Activated T-cell treated with anti-CD3 and anti-CD28 coated beads, Interleukin-2, amount 50 U/mL, for 24 hours (primary cell): ENCODE measurements around the gene ENG.
"Not testable (repeated sequence)": the region's sequence is repeated elsewhere in the genome, so short reads cannot be mapped to it uniquely, and the experiment has no call there.

ENCODE experiments used
- DNase-seq: peaks from one replicate; pipeline ENCODE4 v3.0.0-alpha.2; 2020
- H3K27ac Mint-ChIP-seq: 2 replicates; pipeline ENCODE4 v1.8.0; 2020; ENCODE audit warnings: mild to moderate bottlenecking, mixed read lengths
- H3K27me3 Mint-ChIP-seq: 2 replicates; pipeline ENCODE4 v1.8.0; 2020; ENCODE audit warnings: mixed read lengths
- H3K36me3 Mint-ChIP-seq: 2 replicates; pipeline ENCODE4 v1.8.0; 2020; ENCODE audit warnings: low read depth, mixed read lengths
- H3K4me1 Mint-ChIP-seq: 2 replicates; pipeline ENCODE4 v1.8.0; 2020; ENCODE audit warnings: low read depth, mixed read lengths
- H3K4me3 Mint-ChIP-seq: 2 replicates; pipeline ENCODE4 v1.8.0; 2020; ENCODE audit warnings: mild to moderate bottlenecking, moderate library complexity, mixed read lengths
- H3K9me3 Mint-ChIP-seq: 2 replicates; pipeline ENCODE4 v1.8.0; 2020; ENCODE audit warnings: mixed read lengths

Gene ENG

DNA sequence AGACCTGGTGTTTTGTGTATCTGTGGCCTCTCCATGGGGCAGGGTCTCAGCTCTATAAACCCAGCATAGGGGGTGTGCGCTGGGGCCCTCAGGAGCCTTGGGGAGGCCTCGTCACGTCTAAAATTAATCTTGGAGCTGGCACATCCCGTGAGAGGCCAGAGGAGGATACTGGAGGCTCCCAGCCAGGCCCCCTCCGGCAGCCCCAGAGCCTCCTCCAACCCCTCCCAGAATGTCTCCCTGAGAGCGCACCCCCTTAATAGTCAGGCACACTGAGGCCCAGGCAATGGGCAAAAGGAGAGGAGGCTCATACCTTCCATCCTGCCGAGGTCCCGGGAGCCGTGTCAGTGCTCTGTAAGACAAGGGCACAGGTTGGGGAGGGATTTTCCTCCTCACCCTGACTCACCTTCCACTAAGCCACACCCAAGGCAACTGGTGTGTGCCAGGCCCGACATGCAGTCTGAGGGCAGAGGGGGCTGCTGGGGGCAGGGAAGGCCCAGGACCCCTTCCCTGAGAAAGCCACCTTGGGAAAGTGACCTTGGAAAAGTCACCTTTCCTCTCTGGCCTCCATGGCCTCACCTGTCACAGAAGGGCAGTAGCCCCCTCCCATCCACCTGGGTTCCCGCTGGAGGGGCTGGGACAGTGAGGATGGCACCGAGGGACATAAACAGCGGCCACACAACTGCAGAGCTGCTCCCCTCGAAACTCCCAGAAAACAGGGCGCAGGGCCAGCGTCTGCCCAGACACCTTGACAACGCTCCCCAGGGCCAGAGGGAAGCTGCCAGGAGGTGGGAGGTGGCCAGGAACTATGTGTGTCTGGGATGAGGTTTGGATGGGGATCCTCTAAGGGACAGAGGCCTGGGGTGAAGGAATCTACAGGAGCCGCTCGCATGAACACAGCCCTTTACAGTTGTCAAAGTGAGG is 20.1 kb upstream of the ENG start:
- Mint-ChIP-seq H3K9me3 (no peaks in the 10 kb centered on the region), H3K27me3 (peaks cover 6% of the 10 kb centered on the region), H3K4me1 (peaks cover 10% of the 10 kb centered on the region), H3K27ac (no peak overlapping the region), H3K4me3 (no peak overlapping the region), H3K36me3 (no peaks in the 10 kb centered on the region)
- no peak for DNase-seq

DNA sequence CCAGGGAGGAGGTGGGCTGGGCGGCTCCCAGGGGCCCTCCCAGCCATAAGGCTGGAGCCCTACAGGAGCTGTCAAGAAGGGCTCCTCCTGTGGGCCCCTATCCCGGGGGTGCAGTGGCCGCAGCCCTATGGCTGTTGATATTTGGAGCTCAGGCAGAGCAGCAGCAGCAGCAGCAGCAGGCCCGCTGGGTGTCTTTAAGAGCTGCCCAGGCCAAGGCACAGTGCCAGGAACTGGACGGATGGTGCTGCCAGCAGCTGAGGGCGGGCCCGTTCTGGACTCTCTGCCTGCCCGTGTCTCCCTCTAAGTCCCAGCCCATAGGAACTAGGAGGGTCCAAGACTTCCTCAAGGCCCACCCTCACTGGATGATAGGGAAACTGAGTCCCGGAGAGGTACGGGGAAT is 19.4 kb upstream of the ENG start:
- Mint-ChIP-seq H3K27me3 (peaks cover 6% of the 10 kb centered on the region), H3K27ac (no peak overlapping the region), H3K4me1 (peaks cover 10% of the 10 kb centered on the region), H3K4me3 (no peak overlapping the region), H3K36me3 (no peaks in the 10 kb centered on the region), H3K9me3 (no peaks in the 10 kb centered on the region)
- DNase-seq, result no peak

DNA sequence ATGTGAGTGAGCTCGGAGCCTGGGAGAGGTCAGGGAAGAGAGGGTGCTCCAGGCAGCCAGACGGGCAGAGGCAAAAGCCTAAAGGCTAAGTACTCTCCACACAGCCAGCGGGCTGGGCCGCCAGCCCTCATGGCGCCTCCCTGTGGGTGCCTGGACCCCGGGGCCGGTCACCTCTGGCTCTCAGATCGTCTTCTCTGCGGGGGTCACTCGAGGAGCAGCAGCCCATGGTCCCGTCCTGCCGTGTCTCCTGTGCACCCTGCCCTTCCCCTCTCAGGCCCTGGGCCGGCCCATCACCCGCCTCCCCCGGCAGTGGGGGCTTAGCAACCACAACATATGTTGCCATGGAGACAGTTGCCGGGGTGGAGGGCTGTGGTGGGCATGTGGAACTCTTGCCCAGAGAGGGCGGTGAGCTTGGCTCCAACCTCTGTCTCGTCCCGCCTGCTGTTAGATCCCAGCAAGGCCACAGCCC is 18.8 kb upstream of the ENG start:
- Mint-ChIP-seq H3K9me3 (no peaks in the 10 kb centered on the region), H3K4me1 (peaks cover 6% of the 10 kb centered on the region)

DNA sequence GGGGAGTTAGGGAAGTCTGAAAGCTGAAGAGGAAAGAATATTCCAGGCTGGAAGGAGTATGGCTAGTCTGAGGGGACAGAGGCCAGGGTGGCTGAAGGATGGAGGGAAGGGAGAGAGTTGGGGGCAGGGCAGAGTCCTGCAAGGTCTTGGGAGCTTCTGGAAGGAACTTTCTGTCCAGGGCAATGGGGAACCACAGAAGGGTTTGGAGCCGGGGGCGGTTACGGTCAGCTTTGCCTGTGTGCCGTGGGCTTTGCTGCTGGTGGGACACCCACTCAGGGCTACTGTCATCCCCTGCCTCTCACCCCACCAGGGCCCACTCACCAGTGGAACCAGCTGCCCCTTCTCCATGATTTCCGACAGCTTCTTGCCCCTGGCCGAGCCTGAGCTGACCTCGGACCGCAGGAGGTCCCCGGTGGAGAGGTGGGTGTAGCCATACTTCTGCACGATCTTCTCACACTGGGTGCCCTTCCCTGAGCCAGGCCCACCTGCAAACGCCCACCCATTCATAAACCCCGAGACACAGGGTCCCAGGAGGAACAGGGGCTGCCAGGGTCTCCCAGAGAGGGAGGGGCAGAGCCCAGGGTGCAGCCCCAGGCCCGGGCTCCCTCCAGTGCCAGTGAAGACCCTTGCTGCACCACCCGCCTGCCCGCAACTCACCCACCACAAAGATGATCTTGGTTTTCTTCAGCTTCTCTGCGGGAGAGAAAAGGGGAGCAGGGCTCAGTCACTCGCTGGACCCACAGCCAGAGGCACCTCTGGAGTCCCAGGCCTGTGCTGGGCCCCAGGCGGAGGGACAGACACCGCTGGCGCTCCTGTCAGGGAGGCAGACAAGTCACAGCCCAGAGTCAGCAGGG is 18.1 kb upstream of the ENG start:
- Mint-ChIP-seq H3K4me3 (no peak overlapping the region), H3K9me3 (no peaks in the 10 kb centered on the region)

More for the DNA sequence above, 18.8 kb upstream of the ENG start:
- Mint-ChIP-seq H3K36me3 (no peaks in the 10 kb centered on the region), H3K4me3 (no peak overlapping the region), H3K27me3 (peaks cover 6% of the 10 kb centered on the region), H3K27ac (no peak overlapping the region)
- DNase-seq, result no peak

DNA sequence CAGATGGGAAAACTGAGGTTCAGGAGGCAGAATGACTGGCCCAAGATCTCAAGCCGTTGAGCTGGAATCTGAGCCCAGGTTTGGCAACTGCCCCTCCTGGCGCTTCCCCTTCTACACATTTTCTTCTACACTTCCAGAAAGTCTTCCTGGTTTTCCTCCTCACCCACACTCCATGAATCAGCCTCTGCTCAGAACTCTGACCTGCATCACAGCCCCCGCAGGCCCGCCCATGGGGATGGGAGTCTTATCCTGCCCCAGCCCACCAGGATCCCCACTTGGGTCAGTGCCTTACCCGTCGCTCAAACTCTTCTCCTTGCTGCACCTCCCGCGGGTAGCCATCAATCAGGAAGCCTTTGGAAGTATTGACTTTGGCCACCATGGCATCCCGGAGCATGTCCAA is 17.1 kb upstream of the ENG start:
- Mint-ChIP-seq H3K9me3 (no peaks in the 10 kb centered on the region), H3K4me3 (no peak overlapping the region), H3K4me1 (no peaks in the 10 kb centered on the region), H3K27ac (no peak overlapping the region), H3K36me3 (no peaks in the 10 kb centered on the region), H3K27me3 (no peaks in the 10 kb centered on the region)
- no peak for DNase-seq

More for the DNA sequence above, 18.1 kb upstream of the ENG start:
- no peaks in the 10 kb centered on the region for H3K36me3 Mint-ChIP-seq
- H3K4me1 Mint-ChIP-seq, result peaks cover 3% of the 10 kb centered on the region
- no peak overlapping the region for H3K27ac Mint-ChIP-seq
- no peak for DNase-seq
- peaks cover 3% of the 10 kb centered on the region for H3K27me3 Mint-ChIP-seq

DNA sequence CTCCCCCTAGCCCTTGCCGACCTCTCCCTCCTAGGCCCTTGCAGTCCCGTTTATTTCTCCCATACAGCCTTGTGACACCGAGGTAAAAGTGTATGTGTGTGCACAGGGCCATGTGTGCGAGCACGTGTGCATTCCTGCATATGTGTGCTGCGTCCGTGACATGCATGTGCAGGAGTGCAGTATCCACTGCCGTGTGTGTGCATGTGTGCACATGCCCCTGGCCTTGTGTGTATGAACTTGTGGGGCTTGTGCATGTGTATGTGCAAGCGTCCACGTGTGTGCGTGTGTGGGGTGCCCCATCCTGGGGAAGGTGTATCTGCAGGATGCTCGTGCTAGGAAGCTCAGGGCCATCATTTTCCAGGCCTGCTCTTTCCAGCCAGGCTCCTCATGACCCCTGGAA is 16.4 kb upstream of the ENG start:
- Mint-ChIP-seq H3K4me3 (no peak overlapping the region), H3K4me1 (peaks cover 3% of the 10 kb centered on the region), H3K27me3 (no peaks in the 10 kb centered on the region), H3K27ac (no peak overlapping the region), H3K36me3 (no peaks in the 10 kb centered on the region), H3K9me3 (no peaks in the 10 kb centered on the region)
- DNase-seq, result no peak

DNA sequence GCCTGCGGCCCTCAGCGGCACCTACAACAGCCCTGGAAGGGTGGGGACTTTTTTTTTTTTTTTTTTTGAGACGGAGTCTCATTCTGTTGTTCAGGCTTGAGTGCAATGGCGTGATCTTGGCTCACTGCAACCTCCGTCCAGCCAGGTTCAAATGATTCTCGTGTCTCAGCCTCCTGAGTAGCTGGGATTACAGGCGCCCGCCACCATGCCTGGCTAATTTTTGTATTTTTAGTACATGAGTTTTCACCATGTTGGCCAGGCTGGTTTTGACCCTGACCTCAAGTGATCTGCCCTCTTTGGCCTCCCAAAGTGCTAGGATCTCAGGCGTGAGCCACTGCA is 15.7 kb upstream of the ENG start:
- H3K9me3 Mint-ChIP-seq, H3K4me3 Mint-ChIP-seq, H3K36me3 Mint-ChIP-seq, H3K27ac Mint-ChIP-seq, H3K27me3 Mint-ChIP-seq, DNase-seq: not testable (repeated sequence)
- peaks cover 11% of the 10 kb centered on the region for H3K4me1 Mint-ChIP-seq

DNA sequence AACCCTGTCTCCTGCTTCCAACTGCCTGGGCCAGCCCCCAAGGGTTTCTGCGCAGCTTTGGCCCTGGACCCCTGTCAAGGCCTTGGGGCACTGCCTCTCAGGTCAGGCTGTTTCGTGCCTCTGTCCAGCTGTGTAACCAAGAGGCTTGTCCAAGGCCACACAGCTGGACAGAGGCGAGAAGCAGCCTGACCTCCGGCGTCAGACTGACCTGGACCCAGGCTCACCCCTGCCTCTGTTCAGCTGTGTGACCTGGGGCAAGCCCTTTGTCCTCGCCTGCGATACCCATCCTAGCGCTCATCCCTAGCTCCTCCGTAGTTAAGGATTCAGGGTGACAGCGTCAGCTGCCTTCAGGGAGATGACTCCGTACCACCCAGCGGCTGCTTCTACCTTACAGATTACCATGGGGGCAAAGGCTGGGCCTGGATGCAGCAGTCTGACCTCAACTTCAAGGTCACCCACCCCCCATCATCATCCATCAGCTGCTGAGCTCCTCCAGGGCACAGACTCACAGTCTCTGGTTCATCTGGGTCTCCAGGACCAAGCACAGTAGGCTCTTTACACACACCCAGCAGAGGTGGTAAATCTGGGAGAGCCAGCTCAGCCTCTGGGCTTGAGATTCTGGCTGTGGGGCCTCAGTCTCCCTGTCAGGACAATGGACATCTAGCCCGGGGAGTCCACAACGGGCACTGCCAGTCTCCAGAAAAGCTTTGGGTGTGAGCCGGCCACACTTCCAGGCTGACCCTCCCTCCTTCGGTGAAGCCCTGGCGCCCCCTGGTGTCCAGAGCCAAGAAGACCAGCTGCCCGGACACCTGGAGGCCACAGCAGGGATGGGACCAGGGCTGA is 15.1 kb upstream of the ENG start:
- Mint-ChIP-seq H3K27me3 (no peaks in the 10 kb centered on the region), H3K4me1 (peaks cover 17% of the 10 kb centered on the region), H3K36me3 (no peaks in the 10 kb centered on the region), H3K9me3 (no peaks in the 10 kb centered on the region), H3K4me3 (no peak overlapping the region), H3K27ac (no peak overlapping the region)
- peak; percentile 90 for DNase-seq

DNA sequence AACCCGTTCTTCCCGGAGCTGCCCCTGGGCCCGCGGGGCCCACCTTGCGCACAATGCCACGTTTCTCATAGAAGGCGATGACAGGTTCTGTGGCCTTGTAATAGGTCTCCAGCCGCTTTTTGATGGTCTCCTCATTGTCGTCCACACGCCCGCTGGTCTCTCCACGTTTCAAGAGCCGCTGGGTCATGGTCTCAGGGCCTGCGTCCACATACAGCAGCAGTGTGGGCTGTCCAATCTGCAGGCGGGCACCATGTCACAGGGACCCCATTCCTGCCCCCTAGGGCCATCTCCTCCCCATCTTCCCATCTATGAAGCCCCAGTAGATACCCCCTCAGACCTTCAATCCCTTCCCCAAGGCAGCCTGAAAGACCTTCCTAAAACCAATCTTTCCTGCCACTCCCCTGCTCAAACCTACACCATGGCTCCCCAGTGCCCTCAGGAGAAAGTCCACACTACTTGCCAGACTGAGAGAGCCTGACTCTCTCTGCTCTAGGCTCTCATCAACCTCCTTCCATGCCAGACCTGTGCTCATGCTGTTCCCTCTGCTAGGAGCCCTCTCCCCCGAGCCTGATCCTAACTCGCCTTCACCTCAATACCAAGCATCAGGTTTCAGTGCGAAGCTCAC is 13.9 kb upstream of the ENG start:
- no peaks in the 10 kb centered on the region for H3K36me3 Mint-ChIP-seq
- no peak for DNase-seq
- H3K4me1 Mint-ChIP-seq, result peaks cover 17% of the 10 kb centered on the region
- H3K9me3 Mint-ChIP-seq, result no peaks in the 10 kb centered on the region
- H3K4me3 Mint-ChIP-seq, result no peak overlapping the region
- H3K27me3 Mint-ChIP-seq, result no peaks in the 10 kb centered on the region
- no peak overlapping the region for H3K27ac Mint-ChIP-seq

DNA sequence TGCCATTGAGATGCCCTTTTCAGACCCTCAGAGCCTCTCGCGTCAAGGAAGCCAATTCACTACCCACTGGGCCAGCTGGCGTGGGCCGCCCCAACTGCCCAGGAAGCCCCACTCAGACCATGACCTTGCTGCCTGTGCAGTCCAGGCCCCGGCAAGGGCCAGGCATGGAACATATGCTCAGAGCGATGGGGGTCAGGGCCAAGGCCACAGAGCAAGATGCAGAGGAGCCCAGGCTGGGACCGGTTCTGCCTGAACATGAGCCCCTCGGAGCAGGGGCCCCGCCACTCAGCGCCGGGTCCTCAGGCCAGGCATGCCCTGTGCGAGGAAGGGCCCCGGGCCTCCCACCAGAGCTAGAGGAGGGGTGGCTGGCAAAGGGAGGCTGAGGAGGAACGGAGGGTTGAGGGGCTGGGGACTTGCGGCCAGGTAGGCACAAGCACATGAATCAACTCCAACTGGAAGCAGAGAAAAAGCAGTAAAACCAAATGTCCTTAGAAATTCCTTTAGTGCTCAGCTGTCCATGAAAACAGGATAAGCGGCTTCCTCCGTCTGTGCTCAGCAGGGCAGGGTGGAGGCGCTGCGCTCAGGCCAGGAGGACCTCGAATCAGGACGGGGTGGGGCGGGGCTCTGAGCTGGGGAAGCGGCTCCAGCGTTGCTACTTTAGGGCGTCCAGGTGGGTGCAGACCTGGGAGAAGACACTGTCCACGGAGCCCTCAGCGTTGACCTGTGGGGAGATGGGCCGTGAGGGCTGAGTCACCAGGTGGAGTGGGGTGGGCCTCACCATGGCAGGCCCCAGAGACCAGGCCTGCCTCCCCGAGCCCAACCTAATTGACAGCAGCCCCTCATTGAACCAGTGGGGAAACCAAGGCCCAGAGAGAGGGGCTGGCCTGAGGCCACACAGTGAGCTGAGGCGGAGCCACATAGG is 13.2 kb upstream of the ENG start:
- no peak overlapping the region for H3K4me3 Mint-ChIP-seq
- H3K4me1 Mint-ChIP-seq, result peaks cover 23% of the 10 kb centered on the region
- H3K27me3 Mint-ChIP-seq, result no peaks in the 10 kb centered on the region
- H3K27ac Mint-ChIP-seq, result no peak overlapping the region
- H3K9me3 Mint-ChIP-seq, result no peaks in the 10 kb centered on the region
- no peak for DNase-seq
- no peaks in the 10 kb centered on the region for H3K36me3 Mint-ChIP-seq

DNA sequence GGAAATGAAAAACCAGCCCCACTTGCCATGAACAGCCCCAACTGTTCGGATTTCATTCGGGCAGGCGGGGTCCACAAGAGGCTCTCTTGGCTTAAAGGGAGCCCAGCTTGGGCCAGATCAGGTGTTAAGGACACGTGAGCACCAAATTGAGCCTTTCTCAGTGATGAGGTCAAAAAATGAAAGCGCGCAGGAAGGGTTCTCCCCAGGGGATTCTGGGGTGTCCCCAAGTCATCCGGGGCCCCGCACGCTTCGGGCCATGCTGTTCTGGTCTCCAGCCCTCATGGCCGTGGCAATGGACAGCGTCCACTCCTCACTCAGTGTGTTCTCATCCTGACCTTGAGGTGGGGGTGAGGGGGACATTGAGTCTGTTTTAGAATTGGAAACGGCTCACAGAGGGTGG is 12.1 kb upstream of the ENG start:
- Mint-ChIP-seq H3K9me3 (no peaks in the 10 kb centered on the region), H3K27ac (peak overlapping the region; percentile 14)

DNA sequence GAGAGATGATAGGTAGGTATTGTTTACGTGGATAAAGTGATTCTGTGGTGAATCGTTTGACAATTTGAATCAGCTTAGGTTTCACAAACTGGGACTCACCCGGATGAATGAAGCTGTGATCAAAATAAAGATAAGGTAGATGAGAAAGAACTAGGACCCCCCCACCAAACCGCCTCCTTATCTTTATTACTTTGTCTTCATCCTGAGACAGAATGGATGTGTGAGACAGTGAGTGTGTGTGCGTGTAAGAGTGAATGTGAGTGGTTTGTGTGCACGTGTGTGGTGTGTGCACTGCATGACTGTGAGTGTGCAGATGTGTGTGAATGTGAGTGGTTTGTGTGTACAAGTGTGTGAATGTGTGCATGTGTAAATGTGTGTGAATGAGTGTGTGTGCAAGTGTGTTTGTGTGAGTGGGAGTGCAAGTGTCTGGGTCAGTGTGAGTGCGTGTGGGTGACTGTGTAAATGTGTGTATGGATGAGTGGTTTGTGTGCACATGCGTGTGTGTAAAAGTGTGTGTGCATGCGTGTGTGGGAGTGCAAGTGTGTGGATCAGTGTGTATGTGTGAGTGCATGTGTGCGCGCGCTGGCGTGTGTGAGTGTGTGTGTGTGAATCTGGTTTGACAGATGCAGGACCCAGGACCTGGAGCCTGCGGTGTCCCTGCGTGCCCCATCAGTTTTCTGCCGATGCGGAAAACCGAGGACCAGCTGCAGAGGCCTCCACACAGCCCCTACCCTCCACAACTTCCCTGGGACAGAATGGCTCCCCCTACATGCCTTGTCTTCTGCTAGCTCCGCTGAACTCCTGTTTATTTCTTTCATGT is 11.4 kb upstream of the ENG start:
- no peak for DNase-seq
- Mint-ChIP-seq H3K27ac (peak overlapping the region; percentile 57), H3K4me3 (no peak overlapping the region), H3K36me3 (no peaks in the 10 kb centered on the region), H3K9me3 (no peaks in the 10 kb centered on the region), H3K4me1 (peaks cover 39% of the 10 kb centered on the region), H3K27me3 (no peaks in the 10 kb centered on the region)

More for the DNA sequence above, 12.1 kb upstream of the ENG start:
- peaks cover 34% of the 10 kb centered on the region for H3K4me1 Mint-ChIP-seq
- H3K36me3 Mint-ChIP-seq, result no peaks in the 10 kb centered on the region
- DNase-seq, result no peak
- no peak overlapping the region for H3K4me3 Mint-ChIP-seq
- H3K27me3 Mint-ChIP-seq, result no peaks in the 10 kb centered on the region
